SH-SY5Y (cell line): ENCODE measurements around the gene HSPE1.

Experiments used
- GATA2 ChIP-seq: IDR thresholded peaks from 2 replicates; pipeline ENCODE4 v1.6.1; 2011; ENCODE audit warnings: mild to moderate bottlenecking, low read depth, low read length
- GATA3 ChIP-seq: IDR thresholded peaks from 2 replicates; pipeline ENCODE4 v1.6.1; 2011; ENCODE audit warnings: low read depth, mild to moderate bottlenecking, low read length, moderate library complexity

DNA sequence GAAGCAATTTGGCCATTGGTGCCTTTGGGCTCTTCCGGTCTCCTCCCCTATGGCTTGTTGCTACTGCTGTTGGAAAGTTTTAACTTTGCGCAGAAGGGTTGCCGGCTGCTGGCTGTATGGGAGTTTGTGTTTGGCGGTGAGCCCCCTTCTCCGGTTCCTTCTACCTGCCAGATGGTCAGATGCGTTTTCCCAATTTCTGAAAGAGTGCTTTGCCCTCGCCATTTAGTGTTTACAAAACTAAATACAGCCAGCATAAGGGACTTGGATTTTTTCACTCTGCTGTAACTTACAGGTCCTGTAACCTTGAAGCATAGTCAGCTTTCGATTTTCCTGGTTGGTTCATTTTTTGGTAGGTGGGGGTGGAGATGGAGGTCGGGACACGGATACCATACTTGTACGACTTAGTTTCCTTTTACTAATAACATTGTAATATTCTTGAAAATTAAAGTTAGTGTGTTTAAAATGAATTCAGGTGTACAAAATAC is 46.2 kb upstream of the HSPE1 start:
- TF ChIP-seq GATA2 (no peak), GATA3 (no peak)
